HG02973 (cell line): ENCODE results near the gene PRAC1.

Source experiments
- ATAC-seq: cut with Tn5 transposase; IDR thresholded peaks from one replicate; pipeline ENCODE4 v1.9.1; 2021; ENCODE audit warnings: moderate library complexity; ENCODE audit not compliant: unreplicated experiment

The PRAC1 gene

DNA sequence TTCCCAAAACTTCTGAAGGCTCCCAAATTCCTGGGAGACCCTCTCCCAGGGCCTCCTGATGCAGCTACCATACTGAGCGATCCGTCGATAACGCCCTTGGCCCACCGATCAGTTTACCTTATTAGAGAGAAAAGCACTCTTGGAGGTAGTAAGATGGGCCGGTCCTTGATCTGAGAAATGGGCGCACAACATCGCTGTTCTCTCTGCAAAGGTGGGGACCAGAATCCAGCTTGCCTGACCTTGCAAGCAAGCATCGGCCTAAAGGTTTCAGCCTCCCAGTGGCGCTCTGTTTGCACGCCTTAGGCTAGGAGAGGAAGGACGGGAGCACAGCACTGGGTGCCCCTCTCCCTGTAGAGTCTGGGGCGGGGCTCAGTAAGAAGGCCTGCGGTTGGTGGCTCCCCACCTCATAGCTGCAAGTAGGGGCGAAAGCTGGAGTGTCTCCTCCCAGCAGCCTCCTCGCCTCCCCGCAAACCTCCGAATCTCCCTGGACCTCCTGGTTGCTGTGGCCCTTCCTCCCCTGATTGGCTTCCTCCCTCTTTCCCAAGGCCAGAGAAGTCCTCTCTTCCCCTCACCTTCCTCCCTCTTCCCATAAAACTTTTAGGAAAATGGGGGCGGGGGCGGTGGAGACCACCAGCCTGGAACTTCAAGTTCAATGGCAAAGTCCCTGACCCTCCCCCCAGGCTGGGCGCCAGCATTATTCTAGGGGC lies at the start of gene PRAC1:
TSS of gene PRAC1 (minus strand) at position 318 of the 707 bp plus-strand sequence. CDS start at position 192, 126 bp downstream.
- ATAC-seq, result no peak

- no peak for ATAC-seq
These were observed 48.6 kb upstream of the PRAC1 start for GRCh38 chr17:48770954-48771353.

GRCh38 chr17:48769009-48769675 lies 46.8 kb upstream of the PRAC1 start:
- ATAC-seq, result no peak

DNA sequence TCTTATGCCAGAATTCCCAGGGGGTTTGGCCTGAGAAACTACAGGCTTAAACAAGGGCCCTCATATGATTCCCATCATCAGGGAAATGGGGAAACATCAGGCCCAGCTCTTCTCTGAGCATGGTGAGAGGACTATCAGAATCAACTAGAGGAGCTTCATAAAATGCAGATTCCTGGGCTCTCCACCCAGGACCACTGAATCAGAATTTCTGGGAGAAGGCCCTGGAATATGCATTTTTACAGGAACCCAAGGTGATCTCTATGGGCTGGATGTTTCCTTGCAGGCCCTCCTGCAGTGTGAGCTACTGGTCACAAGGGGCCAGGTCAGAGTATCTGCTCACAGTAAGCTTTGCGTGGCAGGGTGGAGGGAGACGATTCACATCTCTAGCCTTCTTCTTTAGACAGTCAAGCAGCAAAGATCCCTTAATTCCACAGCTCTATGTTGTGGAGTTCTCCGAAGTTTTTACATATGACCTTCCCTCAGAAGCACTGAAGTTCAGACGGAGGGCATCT lies 45.0 kb upstream of the PRAC1 start:
- no peak for ATAC-seq

- no peak for ATAC-seq
These were observed 38.8 kb upstream of the PRAC1 start for GRCh38 chr17:48761114-48761513.

GRCh38 chr17:48760411-48760810 lies 38.1 kb upstream of the PRAC1 start:
- no peak for ATAC-seq

DNA sequence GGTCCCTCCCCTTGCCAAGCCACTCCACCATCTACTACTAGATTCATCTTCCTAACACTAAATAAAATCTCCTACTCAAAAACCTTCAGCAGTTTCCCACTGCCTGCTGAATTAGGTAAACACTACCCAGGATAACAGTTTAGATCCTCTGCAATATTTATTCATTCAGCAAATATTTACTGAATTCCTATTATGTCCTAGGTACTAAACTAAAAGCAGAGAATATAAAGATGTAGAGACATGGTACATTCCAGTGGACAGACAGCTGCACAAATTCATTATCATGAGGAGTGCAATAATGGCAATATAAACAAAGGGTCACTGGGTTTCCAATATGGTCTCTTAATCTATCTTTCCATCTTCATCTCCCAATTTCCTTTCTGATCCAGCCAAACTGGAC lies 37.0 kb upstream of the PRAC1 start:
- no peak for ATAC-seq

DNA sequence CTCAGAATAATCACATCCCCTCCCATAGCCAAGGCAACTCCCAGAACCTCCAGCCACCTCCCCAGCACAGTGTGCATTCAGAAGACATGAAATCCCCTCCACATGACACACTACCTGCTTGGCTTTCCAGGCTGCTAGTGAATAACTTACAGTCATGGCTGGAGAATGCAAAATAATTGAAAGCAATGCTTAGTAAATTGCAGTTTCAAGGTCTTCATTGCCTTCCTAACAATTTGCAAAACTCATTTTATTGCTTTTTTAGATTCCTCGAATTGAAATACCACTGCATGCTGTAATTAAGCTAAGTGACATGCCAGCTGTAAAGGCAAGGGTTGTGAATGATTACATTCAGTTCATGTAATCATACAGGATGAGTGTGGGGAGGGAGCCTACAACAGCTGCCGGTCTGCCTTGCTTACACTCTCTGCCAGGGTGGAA lies 35.2 kb upstream of the PRAC1 start:
- no peak for ATAC-seq

DNA sequence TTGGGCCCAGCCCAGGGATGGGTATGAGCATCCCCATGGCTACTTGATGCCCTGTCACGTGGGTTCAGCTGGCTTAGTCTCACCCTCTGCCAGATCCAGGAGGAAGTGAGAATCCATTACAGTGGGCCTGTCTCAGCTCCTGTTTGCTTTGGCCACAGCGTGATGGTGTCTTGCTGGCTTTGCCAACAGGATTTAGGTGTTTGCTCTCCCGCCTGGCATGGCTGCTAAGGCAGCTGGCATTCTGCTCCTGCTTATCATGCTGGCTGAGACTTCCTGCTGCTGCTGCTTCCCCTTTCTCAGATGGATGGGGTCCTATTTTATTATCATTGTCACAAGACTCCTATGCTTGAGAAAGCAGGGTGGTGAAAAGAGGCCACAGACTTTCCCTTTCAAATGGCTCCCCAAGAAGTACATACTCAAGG lies 34.5 kb upstream of the PRAC1 start:
- ATAC-seq, result no peak

DNA sequence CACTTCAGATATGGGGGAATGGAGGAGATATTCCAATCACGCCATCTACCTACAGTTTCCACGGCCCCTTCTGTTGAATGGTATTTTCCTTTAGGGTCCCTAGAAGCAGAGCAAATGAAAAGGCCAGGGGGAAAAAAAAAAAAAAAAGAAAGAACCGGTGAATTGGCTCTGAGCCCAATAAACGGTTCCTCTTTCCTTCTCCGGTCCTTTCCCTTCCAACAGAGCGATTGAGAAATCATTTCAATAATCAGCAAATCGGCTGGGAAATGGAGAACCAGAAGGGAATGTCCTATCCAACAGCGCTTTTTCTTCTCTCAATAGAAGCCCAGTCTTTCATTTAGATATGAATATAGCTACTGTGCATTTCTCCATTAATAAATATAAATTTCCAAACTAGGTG lies 33.0 kb upstream of the PRAC1 start:
- ATAC-seq, result no peak

DNA sequence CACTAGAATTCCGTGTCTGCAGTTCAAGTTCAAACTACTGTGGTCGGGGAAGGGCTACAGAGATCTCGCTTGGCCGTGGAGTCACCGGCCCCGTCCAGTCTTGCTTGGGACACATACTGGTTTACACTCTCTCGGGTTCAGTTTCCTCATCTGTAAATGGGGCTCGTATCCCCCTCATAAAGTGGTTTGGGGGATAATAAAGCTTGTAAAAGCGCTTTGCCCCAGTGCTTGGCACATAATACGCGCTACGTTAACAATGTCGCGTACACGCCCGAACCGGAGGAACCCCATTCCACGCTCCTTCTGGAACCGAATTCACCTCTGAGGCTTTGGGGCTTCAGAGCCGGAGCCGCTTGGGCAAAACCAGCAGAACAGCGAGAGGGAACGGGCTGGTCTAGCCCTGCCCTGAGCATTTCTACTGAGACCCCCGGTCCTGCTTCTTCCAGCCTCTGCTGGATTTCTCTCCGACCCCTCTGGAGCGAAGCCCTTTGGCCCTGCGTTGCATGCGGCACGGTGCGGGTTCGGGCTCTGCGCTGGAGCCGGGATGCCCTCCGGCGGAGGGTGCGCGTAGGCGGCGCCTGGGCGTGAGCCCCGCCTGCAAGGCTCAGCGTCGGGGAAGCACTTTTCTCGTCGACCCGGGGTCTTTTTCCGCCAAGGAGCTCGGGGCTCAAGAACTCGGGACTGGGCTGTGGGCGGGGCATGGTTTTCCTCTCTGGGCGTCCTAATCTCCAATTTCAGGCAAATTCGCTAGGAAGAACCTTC lies 32.4 kb upstream of the PRAC1 start:
- ATAC-seq, result no peak

DNA sequence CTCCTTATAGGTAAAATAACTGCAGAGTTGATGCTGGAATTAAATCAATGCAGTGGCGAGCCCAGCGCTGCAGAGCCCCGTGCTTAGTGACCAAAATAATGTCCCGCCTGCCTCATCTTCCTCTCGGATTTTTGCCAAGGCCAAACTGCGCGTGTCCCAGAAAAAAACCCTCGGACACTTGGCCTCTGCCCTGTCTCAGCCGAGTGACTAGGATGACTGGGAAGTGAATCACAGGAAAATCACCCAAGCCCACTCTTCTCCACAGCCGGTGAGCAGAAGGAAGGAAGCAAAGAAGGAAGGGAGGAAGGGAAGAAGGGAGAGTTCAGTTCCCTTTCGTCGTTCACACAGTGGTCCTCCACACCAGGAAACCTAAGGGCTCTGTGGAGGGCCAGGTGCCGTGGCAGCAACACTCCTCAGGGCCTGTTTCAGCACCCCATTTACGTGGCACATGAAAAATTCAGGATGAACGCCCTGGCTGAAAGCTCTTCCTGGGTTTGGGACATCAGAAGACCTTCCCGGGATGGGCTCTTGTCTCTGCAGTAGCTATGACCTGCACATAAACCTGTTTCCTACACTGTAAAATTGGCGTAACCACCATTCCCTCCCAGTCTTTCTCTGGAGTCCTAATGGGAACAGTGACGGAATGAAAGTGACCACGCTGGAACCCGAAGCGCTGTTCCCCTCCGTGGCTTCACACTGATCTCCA lies 31.6 kb upstream of the PRAC1 start:
- no peak for ATAC-seq

- no peak for ATAC-seq
These were observed 30.3 kb upstream of the PRAC1 start for GRCh38 chr17:48752399-48753288.

DNA sequence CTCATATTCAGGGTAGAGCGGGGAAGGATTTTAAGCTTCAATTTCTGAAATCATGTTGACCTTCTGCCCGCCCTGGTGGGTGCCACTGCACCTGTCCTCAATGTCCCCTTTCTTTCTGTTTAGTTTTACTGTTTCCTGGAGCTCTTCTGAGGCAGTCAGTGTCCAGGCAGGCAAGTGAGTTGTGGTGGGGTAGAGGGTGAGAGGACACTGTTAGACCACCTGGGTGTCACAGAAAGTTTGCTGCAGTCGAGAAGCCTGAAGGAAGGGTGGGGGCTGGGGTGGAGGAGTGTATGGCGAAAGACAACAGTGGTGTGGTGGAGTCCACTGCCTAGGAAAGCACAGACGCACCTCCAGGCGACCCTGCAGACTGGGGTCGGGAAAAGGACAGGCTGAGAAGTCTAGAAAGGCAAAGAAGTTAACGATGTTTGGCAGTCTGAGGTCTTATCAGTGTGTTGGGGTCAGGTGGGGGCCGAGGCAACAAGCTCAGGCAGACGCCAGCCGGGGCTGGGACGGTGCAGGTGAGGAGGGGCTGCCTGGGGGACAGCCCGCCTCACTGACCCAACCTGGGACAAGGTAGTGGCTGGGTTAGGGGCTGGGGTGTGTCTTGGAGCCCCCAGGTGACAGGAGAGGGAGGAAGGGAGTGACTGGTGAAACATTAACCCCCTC lies 29.5 kb upstream of the PRAC1 start:
- ATAC-seq, result no peak

- no peak for ATAC-seq
These were observed 28.9 kb upstream of the PRAC1 start for GRCh38 chr17:48751172-48751571.

DNA sequence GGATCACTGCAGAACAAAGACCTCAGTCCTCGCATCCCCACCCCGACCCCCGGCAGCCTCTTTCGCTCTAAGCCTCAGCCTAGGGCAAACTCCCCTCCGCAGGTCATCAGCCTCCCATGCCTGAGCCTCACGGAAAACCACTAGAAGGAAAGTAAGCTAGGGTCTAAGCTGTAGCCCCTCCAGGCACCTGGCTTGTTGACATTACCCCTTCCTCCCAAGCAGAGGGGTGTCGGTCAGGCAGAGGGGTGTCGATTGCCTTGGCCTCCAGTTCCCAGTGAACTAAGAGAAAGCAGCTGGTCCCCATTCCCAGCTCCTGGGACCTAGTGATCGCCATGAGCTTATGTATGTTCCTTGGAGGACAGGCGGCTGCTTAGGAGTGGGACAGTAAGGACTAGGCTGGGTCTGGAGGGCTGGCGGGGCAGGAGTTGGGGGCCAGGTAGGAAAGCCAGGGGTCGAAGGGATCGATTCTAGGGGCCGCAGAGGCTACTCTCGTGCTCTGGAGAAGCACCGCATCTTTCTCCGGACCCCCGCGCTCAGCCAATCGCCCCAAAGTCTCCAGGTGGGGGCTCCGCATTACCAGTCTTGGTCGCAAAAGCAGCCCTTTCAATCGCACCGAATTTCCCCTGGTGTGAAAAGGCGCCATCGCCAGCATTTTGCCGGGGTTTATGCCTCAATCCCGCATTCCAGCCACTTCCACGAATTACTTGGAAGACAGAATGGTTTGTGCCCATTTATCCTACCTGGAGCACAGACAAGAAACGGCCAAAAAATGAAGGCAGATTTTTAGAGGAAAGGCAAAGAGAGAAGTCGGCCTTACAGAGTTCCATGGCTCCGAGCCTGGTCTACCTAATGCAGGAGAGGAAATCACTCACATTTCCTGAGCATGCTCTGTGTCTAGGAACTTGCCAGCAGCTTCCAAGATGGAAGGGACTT lies 27.6 kb upstream of the PRAC1 start:
- no peak for ATAC-seq

- ATAC-seq, result no peak
These were observed 26.6 kb upstream of the PRAC1 start for GRCh38 chr17:48748718-48749566.
